Body of pancreas (tissue), 4 donors: ENCODE measurements around the gene TMUB1.

ENCODE experiments used
- POLR2A ChIP-seq, 3 donors: fragments of 450-650 bp; IDR thresholded peaks; one replicate each; pipeline ENCODE4 v1.6.1; 2016; ENCODE audit warnings: antibody characterized with exemption in 3 of 3, mild to moderate bottlenecking in 2 of 3
- TF ChIP-seq, protein P1 (sequence below), 7 experiments: fragments of 450-650 bp in 4 of 7; fragments of 200-600 bp in 3 of 7; sonication (generic) in 3 of 7; IDR thresholded peaks; one replicate each; pipeline ENCODE4 v1.5.1; 2016 to 2019; ENCODE audit warnings: antibody characterized with exemption in 7 of 7

DNA sequence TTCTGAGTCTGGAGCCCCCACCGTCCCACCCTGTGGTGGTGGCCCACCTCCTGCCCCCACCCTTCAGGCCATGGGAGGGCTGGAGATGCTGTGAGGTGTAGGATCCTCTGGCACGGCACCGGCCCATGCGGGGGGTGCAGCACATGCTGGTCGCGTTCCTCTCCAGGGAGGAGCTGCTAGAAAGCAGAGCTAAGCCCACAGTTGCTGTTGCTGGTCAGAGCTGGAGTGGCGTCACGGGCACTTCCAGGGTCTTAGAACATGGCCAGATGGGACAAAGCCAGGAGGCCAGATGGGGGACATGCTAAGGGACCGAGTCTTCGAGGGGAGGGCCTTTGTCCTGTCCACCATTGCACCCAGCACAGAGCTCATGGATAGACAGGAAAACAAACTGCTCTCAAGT is 24.6 kb upstream of the TMUB1 start:
- TF ChIP-seq, protein P1, sequence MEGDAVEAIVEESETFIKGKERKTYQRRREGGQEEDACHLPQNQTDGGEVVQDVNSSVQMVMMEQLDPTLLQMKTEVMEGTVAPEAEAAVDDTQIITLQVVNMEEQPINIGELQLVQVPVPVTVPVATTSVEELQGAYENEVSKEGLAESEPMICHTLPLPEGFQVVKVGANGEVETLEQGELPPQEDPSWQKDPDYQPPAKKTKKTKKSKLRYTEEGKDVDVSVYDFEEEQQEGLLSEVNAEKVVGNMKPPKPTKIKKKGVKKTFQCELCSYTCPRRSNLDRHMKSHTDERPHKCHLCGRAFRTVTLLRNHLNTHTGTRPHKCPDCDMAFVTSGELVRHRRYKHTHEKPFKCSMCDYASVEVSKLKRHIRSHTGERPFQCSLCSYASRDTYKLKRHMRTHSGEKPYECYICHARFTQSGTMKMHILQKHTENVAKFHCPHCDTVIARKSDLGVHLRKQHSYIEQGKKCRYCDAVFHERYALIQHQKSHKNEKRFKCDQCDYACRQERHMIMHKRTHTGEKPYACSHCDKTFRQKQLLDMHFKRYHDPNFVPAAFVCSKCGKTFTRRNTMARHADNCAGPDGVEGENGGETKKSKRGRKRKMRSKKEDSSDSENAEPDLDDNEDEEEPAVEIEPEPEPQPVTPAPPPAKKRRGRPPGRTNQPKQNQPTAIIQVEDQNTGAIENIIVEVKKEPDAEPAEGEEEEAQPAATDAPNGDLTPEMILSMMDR (IDR thresholded peaks at IDR 0.05), result no peak
- TF ChIP-seq POLR2A (IDR thresholded peaks at IDR 0.05), result no peak
